GM12891 (cell line): ENCODE data around the gene PGAM4.

Source experiments
- POLR2A ChIP-seq: IDR thresholded peaks from 2 replicates; pipeline ENCODE4 v1.6.1; 2011; ENCODE audit warnings: low read depth, low read length, control low read depth
- POLR2AphosphoS5 ChIP-seq: IDR thresholded peaks from 2 replicates; pipeline ENCODE4 v1.6.1; 2011; ENCODE audit warnings: low read depth, low read length, control low read depth
- POU2F2 ChIP-seq: IDR thresholded peaks from 2 replicates; pipeline ENCODE4 v1.6.1; 2011; ENCODE audit warnings: low read depth, mild to moderate bottlenecking, control low read depth, low read length, moderate library complexity
- SPI1 ChIP-seq: IDR thresholded peaks from 2 replicates; pipeline ENCODE4 v1.6.1; 2011; ENCODE audit warnings: low read depth, low read length, control low read depth

DNA sequence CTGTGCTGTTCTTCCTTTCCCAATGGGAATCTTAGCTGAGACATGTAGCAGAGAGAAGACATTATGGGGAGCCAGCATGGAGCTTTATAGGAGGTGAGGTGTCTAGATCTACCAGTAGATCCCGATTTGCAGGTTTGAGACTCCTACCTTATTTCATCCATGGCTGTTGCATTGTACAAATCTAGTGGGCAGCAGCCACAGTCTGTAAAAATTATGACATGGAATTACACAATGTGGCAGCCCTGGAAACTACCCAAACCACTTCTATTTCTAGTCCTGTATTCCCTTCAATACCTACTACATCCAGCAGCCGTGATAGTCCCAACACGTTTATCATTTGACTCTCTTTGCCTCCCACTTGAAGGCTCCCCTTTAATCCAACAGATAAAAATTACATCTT lies 50.9 kb downstream of the PGAM4 start:
- TF ChIP-seq POLR2A (no peak), POU2F2 (no peak), POLR2AphosphoS5 (no peak), SPI1 (no peak)
